GM18868 (cell line): ENCODE data around the gene CXCR4.
"Not testable (repeated sequence)": the region's sequence is repeated elsewhere in the genome, so short reads cannot be mapped to it uniquely, and the experiment has no call there.

Source experiments
- ATAC-seq: cut with Tn5 transposase; IDR thresholded peaks from one replicate; pipeline ENCODE4 v1.9.1; 2021; ENCODE audit warnings: mild to moderate bottlenecking, moderate library complexity; ENCODE audit not compliant: unreplicated experiment

The CXCR4 gene

DNA sequence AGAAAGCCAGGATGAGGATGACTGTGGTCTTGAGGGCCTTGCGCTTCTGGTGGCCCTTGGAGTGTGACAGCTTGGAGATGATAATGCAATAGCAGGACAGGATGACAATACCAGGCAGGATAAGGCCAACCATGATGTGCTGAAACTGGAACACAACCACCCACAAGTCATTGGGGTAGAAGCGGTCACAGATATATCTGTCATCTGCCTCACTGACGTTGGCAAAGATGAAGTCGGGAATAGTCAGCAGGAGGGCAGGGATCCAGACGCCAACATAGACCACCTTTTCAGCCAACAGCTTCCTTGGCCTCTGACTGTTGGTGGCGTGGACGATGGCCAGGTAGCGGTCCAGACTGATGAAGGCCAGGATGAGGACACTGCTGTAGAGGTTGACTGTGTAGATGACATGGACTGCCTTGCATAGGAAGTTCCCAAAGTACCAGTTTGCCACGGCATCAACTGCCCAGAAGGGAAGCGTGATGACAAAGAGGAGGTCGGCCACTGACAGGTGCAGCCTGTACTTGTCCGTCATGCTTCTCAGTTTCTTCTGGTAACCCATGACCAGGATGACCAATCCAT lies 2.7 kb downstream of the CXCR4 start:
- ATAC-seq = no peak

DNA sequence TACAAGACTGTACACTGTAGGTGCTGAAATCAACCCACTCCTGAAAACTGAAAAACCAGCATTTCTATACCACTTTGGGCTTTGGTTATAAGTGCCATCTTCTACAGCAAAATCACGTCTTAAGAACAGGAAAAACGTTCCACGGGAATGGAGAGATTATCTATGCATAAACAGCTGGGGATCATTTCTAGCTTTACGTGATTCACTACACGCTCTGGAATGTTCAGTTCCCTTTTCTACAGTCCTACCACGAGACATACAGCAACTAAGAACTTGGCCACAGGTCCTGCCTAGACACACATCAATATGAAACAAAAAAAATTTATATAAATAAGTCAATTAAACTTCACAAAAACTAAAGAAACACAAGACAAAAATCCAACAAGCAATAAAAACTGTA lies 3.6 kb downstream of the CXCR4 start:
- no peak for ATAC-seq

GRCh38 chr2:136113209-136113971 lies 4.6 kb downstream of the CXCR4 start:
- no peak for ATAC-seq

DNA sequence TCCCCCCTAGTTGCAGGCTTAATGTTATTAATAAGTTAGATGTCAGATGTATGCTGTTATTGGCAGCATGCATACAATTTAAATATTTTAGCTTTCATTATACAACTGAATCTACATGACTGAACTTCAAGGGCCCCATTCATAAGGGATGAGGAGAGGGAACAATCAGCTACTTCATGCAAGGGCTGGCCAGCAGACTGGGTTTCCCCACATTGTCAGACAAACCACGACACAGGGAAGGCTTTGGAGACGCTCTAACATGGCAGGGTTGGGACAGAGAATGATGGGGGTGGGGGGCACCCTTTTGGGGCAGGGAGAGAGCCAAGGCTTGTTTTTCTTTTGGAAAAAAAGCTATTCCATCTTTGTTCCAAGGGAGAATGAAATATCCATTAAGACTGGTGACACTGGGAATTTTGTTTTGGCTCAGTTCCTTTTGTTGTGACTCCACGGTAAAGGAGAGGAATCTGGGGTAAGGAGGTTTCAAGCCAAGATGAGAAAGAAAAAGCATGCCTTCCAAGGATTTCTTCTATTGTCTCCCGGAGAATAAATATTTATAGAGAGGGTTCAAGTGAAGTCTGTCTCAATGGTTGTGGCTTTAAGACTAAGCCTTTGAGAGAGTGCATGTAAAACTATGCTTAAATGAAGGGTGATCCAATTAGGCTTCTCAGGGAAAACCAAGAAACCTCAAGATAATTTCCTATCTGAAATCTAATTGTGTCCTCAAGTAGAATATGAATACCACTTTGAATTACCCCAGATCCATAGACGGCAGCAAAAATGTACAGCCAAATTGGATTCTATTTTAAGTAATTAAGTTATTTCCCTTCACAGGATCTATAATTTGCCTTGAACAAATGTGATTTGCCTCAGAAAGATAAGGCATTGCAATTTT lies 5.4 kb downstream of the CXCR4 start:
- ATAC-seq = no peak

DNA sequence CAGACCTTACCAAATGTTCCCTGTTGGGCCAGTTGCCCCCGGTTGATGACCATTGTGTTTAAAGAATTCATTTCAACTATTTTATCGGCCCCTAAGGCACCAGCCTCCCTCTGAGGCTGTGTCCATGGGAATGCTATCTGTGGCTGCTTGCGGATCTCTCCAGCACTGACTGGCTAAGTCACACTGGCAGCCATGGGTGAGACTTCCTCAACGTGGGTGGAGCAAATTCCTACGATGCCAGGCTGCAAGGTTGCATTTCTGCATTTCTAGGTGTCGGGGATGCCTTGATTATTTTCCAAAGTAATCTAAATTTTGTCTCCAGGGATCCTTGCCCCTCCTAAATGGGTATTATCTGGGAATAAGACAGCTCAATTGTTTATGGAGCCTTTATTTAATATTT lies 6.2 kb downstream of the CXCR4 start:
- no peak for ATAC-seq

DNA sequence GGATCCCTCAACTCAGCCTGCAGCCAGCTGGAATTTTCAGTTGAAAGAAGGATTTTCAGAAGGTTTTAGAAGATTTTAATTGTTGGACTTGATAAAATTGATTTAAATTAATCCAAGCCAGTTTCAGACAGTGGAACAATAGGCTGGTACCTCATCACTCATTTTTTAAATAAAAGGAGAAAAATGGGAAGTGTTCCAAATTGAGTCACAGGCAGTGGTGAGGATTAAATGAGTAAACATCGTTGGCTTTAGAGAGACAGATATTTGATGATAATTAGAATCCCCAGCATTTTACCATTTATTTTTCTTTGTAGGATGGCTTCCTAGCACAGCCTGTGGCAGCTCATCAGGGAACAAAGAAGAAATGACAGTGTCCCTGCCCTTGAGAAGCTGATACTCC lies 7.4 kb downstream of the CXCR4 start:
- ATAC-seq = no peak

GRCh38 chr2:136108463-136108862 lies 9.5 kb downstream of the CXCR4 start:
- no peak for ATAC-seq

- ATAC-seq = peak; percentile 72
Measured at GRCh38 chr2:136107051-136108033, 10.6 kb downstream of the CXCR4 start.

GRCh38 chr2:136106505-136106904 lies 11.4 kb downstream of the CXCR4 start:
- no peak for ATAC-seq

- no peak for ATAC-seq
Measured at GRCh38 chr2:136104977-136105376, 13.0 kb downstream of the CXCR4 start.

DNA sequence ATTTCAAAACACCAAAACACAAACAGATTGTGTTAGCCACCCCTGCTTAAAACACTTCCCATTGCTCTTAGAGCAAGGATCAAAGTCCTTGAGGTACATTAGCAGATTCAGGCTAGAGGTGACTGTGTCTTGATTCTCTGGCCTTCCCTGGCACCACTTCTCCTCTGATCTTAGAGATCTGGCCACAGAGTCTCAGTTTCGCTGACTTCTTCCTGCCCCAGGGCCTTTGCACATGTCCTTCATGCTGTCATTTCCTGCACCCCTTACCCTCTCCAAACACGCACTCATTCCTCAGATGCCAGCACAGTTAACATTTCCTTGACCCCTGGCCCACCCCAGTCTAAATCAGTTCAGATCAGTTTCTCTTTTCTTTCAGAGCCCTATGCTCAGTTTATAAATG lies 16.9 kb downstream of the CXCR4 start:
- no peak for ATAC-seq

DNA sequence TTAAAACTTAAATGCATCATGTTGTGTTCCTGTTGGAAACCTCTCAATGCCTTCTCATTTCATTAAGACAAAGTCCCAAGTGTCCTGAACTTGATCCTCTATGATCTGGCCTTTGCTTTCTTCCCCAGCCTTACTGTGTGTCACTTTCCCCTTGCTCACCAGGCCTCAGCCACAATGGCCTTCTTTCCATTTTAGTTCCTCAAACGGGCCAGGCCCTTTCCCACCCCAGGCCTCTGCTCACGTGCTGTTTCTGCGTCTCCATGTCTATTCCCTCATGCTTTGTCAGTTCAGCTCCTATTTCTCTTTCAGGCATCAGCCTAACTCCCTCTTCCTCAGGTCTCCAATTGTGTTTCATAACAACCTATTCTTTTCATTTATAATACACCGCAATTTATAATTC lies 19.5 kb downstream of the CXCR4 start:
- ATAC-seq = no peak

GRCh38 chr2:136093583-136093982 lies 24.4 kb downstream of the CXCR4 start:
- ATAC-seq = no peak

DNA sequence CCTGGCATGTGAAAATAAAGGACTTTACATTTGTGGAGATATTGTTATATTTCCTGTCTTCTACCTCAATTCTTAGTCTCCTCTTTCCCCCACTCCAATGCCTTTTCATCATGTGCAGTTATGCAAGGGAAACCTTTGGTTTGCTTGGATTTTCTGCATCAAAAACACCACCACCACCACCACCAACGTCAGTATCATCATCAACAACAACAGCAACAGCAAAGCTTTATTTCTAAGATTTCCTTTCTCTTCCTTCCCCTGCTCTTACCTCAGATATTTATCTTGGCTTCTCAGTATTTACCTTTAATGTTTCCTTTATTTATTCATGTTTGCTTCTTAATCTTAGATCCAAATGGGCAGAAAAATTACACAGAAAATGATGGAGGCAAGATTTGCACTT lies 26.1 kb downstream of the CXCR4 start:
- ATAC-seq = no peak

DNA sequence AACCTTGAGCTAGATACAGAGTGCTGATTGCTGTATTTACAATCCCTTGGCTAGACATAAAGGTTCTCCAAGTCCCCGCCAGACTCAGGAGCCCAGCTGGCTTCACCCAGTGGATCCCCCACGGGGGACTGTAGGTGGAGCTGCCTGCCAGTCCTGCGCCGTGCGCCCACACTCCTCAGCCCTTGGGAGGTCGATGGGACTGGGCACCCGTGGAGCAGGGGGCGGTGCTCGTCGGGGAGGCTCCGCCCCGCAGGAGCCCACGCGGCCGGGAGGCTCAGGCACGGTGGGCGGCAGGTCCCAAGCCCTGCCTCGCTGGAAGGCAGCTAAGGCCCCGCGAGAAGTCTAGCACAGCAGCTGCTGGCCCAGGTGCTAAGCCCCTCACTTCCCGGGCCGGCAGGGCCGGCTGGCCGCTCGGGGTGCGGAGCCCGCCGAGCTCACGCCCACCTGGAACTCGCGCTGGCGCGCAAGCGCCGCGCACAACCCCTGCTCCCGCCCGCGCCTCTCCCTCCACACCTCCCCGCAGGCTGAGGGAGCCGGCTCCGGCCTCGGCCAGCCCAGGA lies 30.0 kb downstream of the CXCR4 start:
- not testable (repeated sequence) for ATAC-seq

DNA sequence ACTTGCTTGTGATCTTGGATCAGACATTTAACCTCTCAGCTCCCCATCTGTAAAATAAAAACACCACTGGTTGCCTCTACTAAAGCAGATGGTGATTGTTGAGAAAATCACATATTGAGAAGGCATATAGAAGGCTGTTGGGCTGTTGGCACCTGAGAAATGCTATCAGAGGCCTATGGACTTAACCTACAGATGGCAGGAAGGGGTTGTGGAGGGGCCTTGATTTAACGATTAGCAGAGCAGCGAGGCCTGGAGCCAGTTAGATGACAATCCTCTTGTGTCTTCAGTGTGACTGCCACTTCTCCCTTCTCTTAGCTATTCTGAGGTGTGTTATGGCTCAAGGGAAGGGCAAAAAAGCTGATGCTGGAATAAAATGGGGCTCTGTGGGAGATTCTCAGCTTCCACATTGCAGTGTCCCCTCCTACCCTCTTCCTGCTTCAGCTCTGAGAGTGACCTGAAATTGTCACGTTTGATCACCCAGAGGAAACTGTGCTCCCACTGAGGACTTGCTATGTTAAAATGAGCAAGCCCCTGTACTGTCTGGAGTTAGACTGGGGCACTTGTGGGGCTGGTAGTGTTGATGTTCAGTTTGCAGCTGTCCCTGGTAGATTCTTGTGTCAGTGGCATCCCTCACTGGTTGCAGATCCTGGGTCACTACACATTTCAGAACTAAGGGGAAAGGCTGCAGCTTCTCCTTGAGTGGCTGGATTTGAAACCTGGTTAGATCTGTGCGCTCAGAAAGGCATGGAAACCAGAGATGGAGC lies 31.5 kb downstream of the CXCR4 start:
- ATAC-seq = no peak

DNA sequence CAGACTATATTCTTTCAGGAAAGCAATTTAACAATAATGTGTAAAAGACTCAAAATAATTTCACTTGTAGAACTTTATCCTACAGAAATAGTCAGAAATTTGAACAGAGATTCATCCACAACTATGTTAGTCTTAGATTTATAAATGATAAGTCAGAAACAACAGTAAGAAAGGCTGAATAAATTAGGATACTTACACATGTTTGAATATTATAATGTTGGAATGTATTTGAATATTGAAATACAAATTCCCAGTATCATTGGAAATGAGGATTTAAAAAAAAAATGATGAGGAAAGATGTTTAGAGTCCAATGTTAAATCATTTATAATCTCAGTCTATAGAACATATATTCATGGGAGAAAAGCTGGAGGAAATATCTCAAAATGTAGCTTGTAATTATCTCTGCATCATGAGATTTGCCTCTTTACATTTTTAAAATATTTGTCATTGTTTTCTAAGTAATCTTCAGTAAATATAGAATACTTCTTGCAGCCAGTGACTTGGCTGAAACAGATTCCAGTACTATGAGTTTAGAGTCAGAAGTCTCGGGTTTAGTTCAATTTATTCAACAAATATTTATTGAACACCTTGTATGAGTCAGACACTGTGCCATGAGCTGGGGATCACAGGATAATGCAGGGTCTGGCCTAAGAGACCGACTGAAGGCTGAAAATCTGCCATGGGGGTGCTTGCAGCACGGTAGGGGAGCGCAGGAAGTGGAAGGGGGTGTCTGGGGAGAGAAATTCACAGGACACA lies 32.3 kb downstream of the CXCR4 start:
- ATAC-seq = no peak

- ATAC-seq = no peak
Measured at GRCh38 chr2:136081582-136082210, 36.3 kb downstream of the CXCR4 start.
